ENCODE measurements around the gene BANF1. TPM values are rescaled to one million over a fixed set of nuclear protein-coding genes. Genes with fewer than 3 reads are reported as not detected.

BANF1 gene
- total RNA-seq, 1 donor from 2014 or later: 282 TPM

GRCh38 chr11:66042996-66043906, 40.9 kb downstream of the BANF1 start:
- intact Hi-C loops (cut with micrococcal nuclease): no loop called here
- Mint-ChIP-seq H3K36me3 (ENCODE audit: low read depth) (no peaks in the 10 kb centered on the region), H3K4me3 (no peak overlapping the region), H3K27ac (no peak overlapping the region), H3K9me3 (no peaks in the 10 kb centered on the region), H3K4me1 (ENCODE audit: low read depth) (peaks cover 16% of the 10 kb centered on the region), H3K27me3 (ENCODE audit: insufficient read depth) (peaks cover 13% of the 10 kb centered on the region)
- DNase-seq (ENCODE audit: low spot score): no peak

- intact Hi-C loops (cut with micrococcal nuclease): loop anchor here (1.0 to 2.0 kb wide), 3 partner anchors 22 to 186 kb away; partner anchors contain the start of genes BANF1, CFL1 and EIF1AD
- Mint-ChIP-seq H3K36me3 (ENCODE audit: low read depth) (no peaks in the 10 kb centered on the region), H3K27me3 (ENCODE audit: insufficient read depth) (peaks cover 7% of the 10 kb centered on the region), H3K9me3 (no peaks in the 10 kb centered on the region), H3K27ac (peak overlapping the region; percentile 11), H3K4me3 (no peak overlapping the region), H3K4me1 (ENCODE audit: low read depth) (peaks cover 16% of the 10 kb centered on the region)
- DNase-seq (ENCODE audit: low spot score): no peak
Observed at GRCh38 chr11:66044757-66045156, 42.5 kb downstream of the BANF1 start.

GRCh38 chr11:66045177-66045639, 42.9 kb downstream of the BANF1 start:
- peak overlapping the region; percentile 11 for H3K27ac Mint-ChIP-seq
- peaks cover 7% of the 10 kb centered on the region for H3K27me3 Mint-ChIP-seq (ENCODE audit: insufficient read depth)
- H3K36me3 Mint-ChIP-seq (ENCODE audit: low read depth): no peaks in the 10 kb centered on the region
- H3K9me3 Mint-ChIP-seq: no peaks in the 10 kb centered on the region
- DNase-seq (ENCODE audit: low spot score): peak; percentile 79
- peaks cover 16% of the 10 kb centered on the region for H3K4me1 Mint-ChIP-seq (ENCODE audit: low read depth)
- intact Hi-C loops (cut with micrococcal nuclease): loop anchor here (2.0 kb wide), 2 partner anchors 42 to 186 kb away; partner anchors contain the start of genes BANF1, CFL1 and EIF1AD
- H3K4me3 Mint-ChIP-seq: no peak overlapping the region

- H3K4me3 Mint-ChIP-seq: no peak overlapping the region
- no peak overlapping the region for H3K27ac Mint-ChIP-seq
- H3K27me3 Mint-ChIP-seq (ENCODE audit: insufficient read depth): peaks cover 7% of the 10 kb centered on the region
- no peak for DNase-seq (ENCODE audit: low spot score)
- no peaks in the 10 kb centered on the region for H3K9me3 Mint-ChIP-seq
- intact Hi-C loops (cut with micrococcal nuclease): no loop called here
- peaks cover 28% of the 10 kb centered on the region for H3K4me1 Mint-ChIP-seq (ENCODE audit: low read depth)
- H3K36me3 Mint-ChIP-seq (ENCODE audit: low read depth): no peaks in the 10 kb centered on the region
Observed at GRCh38 chr11:66046901-66047300, 44.6 kb downstream of the BANF1 start.

- intact Hi-C loops (cut with micrococcal nuclease): no loop called here
- no peak for DNase-seq (ENCODE audit: low spot score)
- Mint-ChIP-seq H3K4me1 (ENCODE audit: low read depth) (peaks cover 29% of the 10 kb centered on the region), H3K27ac (no peak overlapping the region), H3K27me3 (ENCODE audit: insufficient read depth) (peaks cover 7% of the 10 kb centered on the region), H3K4me3 (no peak overlapping the region), H3K36me3 (ENCODE audit: low read depth) (peaks cover 5% of the 10 kb centered on the region), H3K9me3 (no peaks in the 10 kb centered on the region)
Observed at GRCh38 chr11:66047541-66048365, 45.5 kb downstream of the BANF1 start.

GRCh38 chr11:66048547-66049323, 46.4 kb downstream of the BANF1 start, which contains the start of gene GAL3ST3:
TSS of gene GAL3ST3 (minus strand) at chr11:66049161. CDS start at chr11:66045415, 3,746 bp downstream.
- peaks cover 7% of the 10 kb centered on the region for H3K27me3 Mint-ChIP-seq (ENCODE audit: insufficient read depth)
- H3K36me3 Mint-ChIP-seq (ENCODE audit: low read depth): peaks cover 10% of the 10 kb centered on the region
- intact Hi-C loops (cut with micrococcal nuclease): no loop called here
- no peak within 1 kb of the TSS for H3K4me3 Mint-ChIP-seq
- H3K27ac Mint-ChIP-seq: no peak within 1 kb of the TSS
- peaks cover 39% of the 10 kb centered on the region for H3K4me1 Mint-ChIP-seq (ENCODE audit: low read depth)
- no peak for DNase-seq (ENCODE audit: low spot score)
- no peaks in the 10 kb centered on the region for H3K9me3 Mint-ChIP-seq

GRCh38 chr11:66050581-66051231, 48.4 kb downstream of the BANF1 start:
- no peak for DNase-seq (ENCODE audit: low spot score)
- Mint-ChIP-seq H3K9me3 (no peaks in the 10 kb centered on the region), H3K36me3 (ENCODE audit: low read depth) (peaks cover 20% of the 10 kb centered on the region), H3K4me1 (ENCODE audit: low read depth) (peaks cover 35% of the 10 kb centered on the region), H3K27me3 (ENCODE audit: insufficient read depth) (peaks cover 4% of the 10 kb centered on the region), H3K27ac (peak overlapping the region; percentile 83), H3K4me3 (peak overlapping the region; percentile 100)
- intact Hi-C loops (cut with micrococcal nuclease): loop anchor here (5.0 to 10.0 kb wide), 2 partner anchors 158 to 294 kb away; partner anchors contain the start of genes B4GAT1, BRMS1 and CCDC85B

- Mint-ChIP-seq H3K9me3 (no peaks in the 10 kb centered on the region), H3K27me3 (ENCODE audit: insufficient read depth) (peaks cover 4% of the 10 kb centered on the region), H3K27ac (peak overlapping the region; percentile 83), H3K4me3 (peak overlapping the region; percentile 100), H3K36me3 (ENCODE audit: low read depth) (peaks cover 23% of the 10 kb centered on the region), H3K4me1 (ENCODE audit: low read depth) (peaks cover 33% of the 10 kb centered on the region)
- DNase-seq (ENCODE audit: low spot score): no peak
- intact Hi-C loops (cut with micrococcal nuclease): loop anchor here (5.0 to 10.0 kb wide), 2 partner anchors 159 to 293 kb away; partner anchors contain the start of genes B4GAT1, BRMS1 and CCDC85B
Observed at GRCh38 chr11:66051371-66051765, 49.1 kb downstream of the BANF1 start.

- peaks cover 33% of the 10 kb centered on the region for H3K4me1 Mint-ChIP-seq (ENCODE audit: low read depth)
- intact Hi-C loops (cut with micrococcal nuclease): loop anchor here (1.0 to 10.0 kb wide), 6 partner anchors 17 to 293 kb away; partner anchors contain the start of genes B4GAT1, BANF1, BRMS1 and CCDC85B
- DNase-seq (ENCODE audit: low spot score): peak; percentile 97
- H3K27ac Mint-ChIP-seq: peak within 1 kb of the TSS; percentile 97
- peaks cover 4% of the 10 kb centered on the region for H3K27me3 Mint-ChIP-seq (ENCODE audit: insufficient read depth)
- H3K36me3 Mint-ChIP-seq (ENCODE audit: low read depth): peaks cover 28% of the 10 kb centered on the region
- peak within 1 kb of the TSS; percentile 100 for H3K4me3 Mint-ChIP-seq
- H3K9me3 Mint-ChIP-seq: no peaks in the 10 kb centered on the region
Observed at GRCh38 chr11:66051766-66052663, 49.7 kb downstream of the BANF1 start, which contains the start of gene SF3B2. TSS of gene SF3B2 (plus strand) at chr11:66052364. CDS start at chr11:66052385, 21 bp downstream.

- Mint-ChIP-seq H3K4me3 (peak overlapping the region; percentile 100), H3K9me3 (no peaks in the 10 kb centered on the region), H3K27me3 (ENCODE audit: insufficient read depth) (peaks cover 4% of the 10 kb centered on the region), H3K4me1 (ENCODE audit: low read depth) (peaks cover 33% of the 10 kb centered on the region), H3K36me3 (ENCODE audit: low read depth) (peaks cover 34% of the 10 kb centered on the region), H3K27ac (peak overlapping the region; percentile 97)
- no peak for DNase-seq (ENCODE audit: low spot score)
- intact Hi-C loops (cut with micrococcal nuclease): loop anchor here (1.0 to 10.0 kb wide), 6 partner anchors 17 to 292 kb away; partner anchors contain the start of genes B4GAT1, BANF1, BRMS1 and CCDC85B
Observed at GRCh38 chr11:66052664-66052982, 50.3 kb downstream of the BANF1 start.
